GM04504 (cell line): Measurements from ENCODE around the gene ERAL1.
"Not testable (repeated sequence)": the region's sequence is repeated elsewhere in the genome, so short reads cannot be mapped to it uniquely, and the experiment has no call there.

Experiments used
- DNase-seq: peaks from one replicate; pipeline ENCODE4 v3.0.0-alpha.2; 2012; ENCODE audit warnings: low read depth

The ERAL1 gene

DNA sequence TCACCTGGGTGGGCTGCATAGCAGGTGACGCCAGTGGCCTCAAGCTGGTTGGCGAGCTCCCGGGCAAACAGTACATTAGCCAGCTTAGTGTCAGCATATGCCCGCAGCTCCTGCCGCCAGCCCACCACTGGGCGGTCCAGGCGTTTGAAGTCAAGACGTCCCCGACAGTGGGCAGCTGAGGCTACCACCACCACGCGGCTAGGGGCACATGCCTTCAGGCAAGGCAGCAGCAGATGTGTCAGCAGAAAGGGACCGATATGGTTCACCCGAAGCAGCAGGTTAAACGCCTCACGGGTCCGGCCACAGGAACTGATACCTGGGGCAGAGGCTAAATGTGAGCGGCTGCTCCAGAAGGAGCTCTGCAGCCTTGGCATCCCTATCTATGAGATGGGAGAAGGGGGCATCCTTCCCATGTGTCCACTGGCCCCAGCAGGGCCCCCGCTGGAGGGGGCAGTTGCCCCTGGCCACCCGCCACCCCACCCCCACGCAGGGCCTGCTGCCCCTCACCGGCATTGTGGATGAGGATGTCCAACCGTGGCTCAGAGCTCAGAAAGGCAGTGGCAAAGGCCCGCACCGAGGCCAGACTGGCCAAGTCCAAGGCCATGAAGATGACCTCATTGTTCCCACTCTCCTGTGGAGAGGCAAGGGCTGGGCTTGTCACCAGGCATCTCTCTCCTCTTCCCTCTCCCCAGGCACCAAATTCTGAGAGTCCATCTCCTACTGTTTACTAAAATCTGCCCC, 46.3 kb downstream of the ERAL1 start:
- DNase-seq, result no peak

DNA sequence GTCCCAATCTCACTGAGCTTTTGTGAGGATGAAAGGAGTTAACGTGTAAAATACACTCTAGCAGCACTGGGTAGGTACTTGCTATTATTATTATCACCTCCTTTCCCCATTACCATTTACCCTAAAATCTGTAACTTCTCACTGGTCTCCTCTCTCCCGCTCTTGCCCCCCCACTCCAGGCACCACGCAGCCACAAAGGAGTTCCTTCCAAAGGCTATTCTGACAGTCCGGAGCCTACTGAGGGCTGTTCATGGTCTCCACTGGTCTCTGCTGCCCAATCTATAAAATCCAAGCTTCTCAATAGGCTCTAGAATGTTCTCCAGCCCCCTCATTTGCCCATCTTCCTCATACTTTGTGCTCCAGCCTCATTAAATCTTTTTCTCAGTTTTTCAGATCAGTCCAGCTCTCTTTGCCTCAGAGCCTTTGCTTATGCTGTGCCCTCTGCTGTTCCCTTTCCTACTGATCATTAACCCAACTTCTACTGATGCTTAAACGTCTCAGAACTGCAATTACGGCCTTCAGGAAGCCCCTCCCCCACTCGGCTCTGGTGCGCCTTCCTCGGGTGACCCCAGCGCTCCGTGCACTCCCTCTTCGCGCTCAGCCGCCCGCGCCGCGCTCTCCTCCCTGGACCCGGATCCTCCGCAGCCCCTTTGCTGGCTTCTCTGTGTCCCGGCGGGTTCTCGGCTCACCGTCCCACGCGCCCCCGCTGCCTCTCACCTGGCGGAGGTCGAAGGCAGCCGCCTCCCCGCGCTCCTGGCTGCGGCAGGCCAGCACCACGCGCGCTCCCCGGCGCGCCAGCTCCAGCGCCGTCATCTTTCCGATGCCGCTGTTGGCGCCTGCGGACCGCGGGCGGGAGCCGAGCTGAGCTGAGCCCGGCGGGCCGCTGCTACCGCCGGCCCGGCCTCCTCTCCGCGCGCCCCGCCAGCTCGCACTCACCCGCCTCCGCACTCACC, 47.3 kb downstream of the ERAL1 start:
- DNase-seq, result no peak

DNA sequence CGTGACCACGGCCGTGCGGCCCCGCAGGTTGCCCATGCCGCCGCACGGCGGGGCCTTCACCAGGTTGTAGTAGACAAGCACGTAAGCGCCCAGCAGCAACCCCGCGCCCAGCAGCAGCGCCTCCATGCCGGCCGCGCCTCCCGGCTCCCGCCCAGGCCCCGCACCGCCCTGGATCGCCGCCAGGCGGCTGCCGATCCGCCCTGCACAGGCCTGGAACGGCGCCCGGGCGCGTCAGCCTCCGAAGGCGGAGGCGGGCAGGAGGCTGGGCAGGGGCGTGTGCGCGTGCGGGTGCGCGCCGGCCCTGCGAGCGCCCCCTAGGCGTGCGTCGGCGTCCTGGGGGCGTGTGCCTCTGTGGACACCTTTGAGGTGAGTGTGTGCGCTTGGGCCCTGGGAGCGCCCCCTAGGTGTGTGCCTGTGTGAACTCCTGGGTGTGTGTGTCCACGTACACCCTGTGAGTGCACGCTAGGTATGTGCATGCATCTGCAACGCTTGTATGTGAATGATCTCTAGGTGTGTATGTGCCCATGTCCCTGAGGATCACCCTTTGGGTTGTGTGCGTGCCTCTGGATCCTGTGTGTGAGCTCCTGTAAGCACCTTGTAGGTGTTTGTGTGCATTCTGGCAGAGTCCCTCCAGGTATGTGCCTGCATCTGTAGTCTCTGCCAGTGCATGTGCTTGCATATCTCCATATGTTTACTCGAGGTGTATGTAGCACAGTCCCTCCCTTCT, 48.2 kb downstream of the ERAL1 start, which contains the start of gene DHRS13:
Gene DHRS13, minus strand, starts transcription at position 261 of the 727 bp plus-strand sequence. Its CDS starts 135 bp downstream, at position 126.
- DNase-seq, result peak; percentile 62

DNA sequence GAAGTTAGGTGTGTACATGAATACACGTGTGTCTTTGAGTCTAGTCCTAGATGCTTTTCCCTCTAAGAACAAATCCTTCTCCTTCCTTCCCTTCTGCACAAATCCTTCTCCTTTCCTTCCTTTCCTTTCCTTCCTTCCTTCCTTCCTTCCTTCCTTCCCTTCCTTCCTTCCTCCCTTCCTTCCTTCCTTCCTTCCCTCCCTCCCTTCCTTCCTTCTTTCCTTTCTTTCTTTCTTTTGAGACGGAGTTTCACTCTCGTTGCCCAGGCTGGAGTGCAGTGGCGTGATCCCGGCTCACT, 48.7 kb downstream of the ERAL1 start:
- DNase-seq, result not testable (repeated sequence)

DNA sequence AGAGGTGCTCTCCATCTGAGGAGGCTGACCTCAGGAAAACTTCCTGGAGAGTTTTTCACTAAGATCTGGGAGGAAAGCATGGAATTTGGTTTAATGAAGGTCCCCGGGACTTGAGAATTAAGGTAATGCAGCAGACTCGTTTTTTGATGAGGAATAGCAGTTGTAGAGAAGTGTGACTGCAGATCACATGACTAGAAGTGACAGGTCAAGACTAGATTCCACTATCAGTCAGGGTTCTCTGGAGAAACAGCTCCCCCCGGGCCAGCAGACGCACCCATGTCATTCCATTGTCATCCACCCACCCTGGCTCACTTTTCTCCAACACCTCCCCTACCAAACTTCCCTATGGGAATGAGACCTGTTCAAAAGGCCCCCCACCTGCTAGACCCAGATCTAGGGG, 50.0 kb downstream of the ERAL1 start:
- no peak for DNase-seq

DNA sequence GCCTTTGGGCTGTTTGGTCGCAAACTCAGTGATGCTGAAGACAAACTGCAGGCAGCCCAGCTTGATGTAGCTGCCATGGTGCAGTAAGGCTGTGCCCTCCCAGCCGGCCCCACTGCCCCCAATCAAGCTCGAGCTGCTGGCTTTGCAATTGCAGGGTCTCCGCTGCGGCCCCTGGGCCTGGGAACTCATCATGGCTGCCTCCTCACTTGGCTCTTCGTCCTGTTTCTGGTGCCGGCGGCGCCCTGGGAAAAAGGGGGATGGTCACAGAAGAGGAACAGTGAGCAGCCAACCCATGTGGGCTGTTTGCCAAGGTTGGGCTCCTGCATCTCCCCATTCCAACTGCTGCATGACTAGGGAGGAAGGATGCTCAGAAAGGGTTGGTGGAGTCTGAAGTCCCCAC, 51.5 kb downstream of the ERAL1 start:
- DNase-seq, result no peak

DNA sequence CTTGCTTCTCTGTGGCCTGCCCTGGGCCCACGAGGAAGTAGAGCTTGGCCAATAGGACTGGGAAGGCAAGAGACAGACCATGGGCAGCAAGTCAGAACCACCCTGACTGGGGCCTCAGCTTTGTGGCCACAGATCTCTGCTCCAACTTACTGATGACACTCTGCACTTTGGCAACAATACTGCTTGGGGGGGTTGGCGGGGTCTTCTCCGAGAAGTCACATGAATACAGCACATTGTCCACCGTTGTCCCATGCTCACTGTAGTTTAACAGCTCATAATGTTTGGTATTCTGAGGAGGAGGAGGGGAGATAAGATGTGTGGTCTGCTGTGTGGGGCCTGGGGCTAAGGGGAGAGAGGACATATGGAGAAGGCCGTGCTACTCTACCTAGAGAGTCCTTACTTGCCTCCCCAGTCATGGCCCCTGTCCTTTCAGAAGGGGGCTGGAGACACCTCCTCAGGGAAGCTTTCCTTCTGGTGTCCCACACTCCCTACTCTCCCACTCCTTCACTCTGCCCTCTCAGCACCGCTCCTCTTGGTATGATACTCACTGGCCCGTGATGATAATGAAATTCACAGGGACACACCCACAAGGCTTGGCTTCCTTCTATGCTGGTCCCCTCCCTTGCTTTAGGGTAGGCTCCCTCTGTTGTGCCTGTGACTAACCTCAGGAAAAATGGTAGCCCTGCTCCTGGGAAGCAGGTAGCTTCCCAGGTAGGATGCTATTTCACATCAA, 52.1 kb downstream of the ERAL1 start:
- DNase-seq, result no peak

DNA sequence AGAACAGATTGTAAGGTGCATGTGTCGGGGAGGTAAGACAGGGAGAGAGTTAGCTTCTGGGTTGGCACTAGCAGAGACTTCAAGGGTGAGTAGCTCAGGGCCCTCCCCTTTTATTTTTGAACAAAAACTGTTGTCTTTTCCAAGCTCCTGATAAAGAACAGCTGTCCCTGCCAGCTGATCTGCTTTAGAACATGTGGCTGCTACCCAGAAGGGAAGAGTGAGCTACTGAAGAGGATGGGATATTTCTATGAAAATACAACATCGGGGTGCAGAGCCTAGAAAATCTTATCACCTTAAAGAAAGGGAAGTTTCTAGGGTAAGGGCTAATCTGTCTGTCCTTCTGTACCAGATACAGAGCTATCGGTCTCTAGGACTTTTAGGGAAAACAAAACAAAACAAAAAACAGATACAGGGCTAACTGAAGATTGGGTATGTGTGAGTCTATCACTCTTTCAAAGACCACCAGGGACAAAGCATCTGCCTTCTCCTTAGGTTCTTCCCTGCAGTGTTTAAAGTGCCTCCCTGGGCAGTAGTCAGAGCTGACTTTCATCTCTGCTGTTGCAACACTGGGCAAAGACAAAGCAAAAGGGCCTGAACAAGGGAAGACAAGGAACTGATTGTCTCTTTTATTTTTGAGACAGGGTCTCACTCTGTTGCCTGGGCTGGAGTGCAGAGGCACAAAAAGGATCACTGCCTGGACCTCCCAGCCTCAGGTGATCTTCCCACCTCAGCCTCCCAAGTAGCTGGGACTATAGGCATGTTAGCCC, 53.1 kb downstream of the ERAL1 start:
- no peak for DNase-seq

DNA sequence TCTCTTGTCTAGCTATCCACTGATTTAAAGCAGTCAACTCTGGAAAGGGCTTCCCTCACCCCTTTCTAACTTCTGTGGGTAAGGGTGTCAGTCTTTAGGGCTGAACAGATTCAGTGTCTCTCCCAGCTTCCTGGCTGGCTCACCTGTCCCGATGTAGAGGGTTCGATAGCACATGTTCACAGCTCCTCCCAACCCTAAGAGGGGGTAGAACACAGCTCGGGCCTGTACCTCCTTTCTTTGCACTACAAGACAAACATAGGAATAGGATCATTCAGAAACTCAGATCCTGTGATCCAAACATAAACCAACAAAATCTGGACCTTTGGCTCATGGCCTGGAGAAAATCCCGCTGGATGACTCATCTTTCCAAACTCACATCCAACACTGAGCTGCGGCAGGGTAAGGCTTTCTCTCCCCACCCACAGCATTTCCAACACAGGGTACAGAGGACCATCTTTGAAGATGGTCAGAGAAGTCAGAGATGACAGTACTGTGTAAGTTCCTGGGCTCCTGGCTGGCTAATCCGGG, 53.9 kb downstream of the ERAL1 start:
- DNase-seq, result peak; percentile 58

DNA sequence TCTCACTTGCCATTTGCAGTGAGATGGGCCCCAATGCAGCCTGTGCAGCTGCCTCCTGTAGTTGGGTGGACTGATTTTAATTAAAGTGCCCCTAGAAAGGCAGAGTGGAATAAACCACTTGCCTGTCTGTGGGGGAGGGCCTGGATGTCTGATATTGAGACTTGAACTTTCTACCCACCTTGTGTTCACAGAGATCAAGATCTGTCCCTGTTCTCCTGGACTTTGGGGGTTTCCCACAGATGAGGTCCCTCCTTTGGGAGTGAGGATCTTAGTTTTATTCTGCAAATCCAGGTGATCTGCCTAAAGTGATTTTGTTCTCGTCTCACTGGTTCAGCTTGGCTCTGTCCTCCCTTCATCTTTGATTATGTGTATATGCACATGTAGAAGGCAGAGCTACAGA, 55.7 kb downstream of the ERAL1 start:
- DNase-seq, result no peak
